ENCODE measurements around the gene IGFN1.

GRCh38 chr1:201269281-201269680 lies 78.7 kb downstream of the IGFN1 start:
- TF ChIP-seq CTCF (IDR thresholded peaks at IDR 0.05), result no peak
- no peak for TF ChIP-seq POLR2A (IDR thresholded peaks at IDR 0.05)
- no peak for TF ChIP-seq POLR2AphosphoS5 (IDR thresholded peaks at IDR 0.05)
